Prostate gland (tissue), 2 donors: ENCODE data around the gene C21orf58.

Experiments
- CTCF ChIP-seq, 4 experiments: fragments of 200-600 bp in 2 of 4; fragments of 450-650 bp in 2 of 4; sonication (generic) in 2 of 4; IDR thresholded peaks; 1 replicate in 3 of 4; 2 replicates in 1 of 4; pipeline ENCODE4 v1.5.1; 2016 to 2019; ENCODE audit warnings: antibody characterized with exemption in 4 of 4, mild to moderate bottlenecking in 2 of 4, moderate library complexity in 2 of 4
- POLR2A ChIP-seq: fragments of 450-650 bp; IDR thresholded peaks from one replicate; pipeline ENCODE4 v1.6.1; 2016; ENCODE audit warnings: antibody characterized with exemption, mild to moderate bottlenecking
- POLR2AphosphoS5 ChIP-seq: sonication (generic); formaldehyde crosslinking; IDR thresholded peaks from one replicate; pipeline ENCODE4 v1.6.1; 2017; ENCODE audit warnings: antibody characterized with exemption

- TF ChIP-seq POLR2AphosphoS5 (no peak), CTCF (IDR thresholded peaks at IDR 0.05) (no peak), POLR2A (no peak)
These were observed 70.8 kb downstream of the C21orf58 start for GRCh38 chr21:46252840-46253239.
